ENCODE results near the gene ARR3. TPM values are rescaled to one million over a fixed set of nuclear protein-coding genes. Genes with fewer than 3 reads are reported as not detected.
"Not testable (repeated sequence)": the region's sequence is repeated elsewhere in the genome, so short reads cannot be mapped to it uniquely, and the experiment has no call there.

The ARR3 gene
- total RNA-seq, 2 experiments from 2014 or later, result not detected

DNA sequence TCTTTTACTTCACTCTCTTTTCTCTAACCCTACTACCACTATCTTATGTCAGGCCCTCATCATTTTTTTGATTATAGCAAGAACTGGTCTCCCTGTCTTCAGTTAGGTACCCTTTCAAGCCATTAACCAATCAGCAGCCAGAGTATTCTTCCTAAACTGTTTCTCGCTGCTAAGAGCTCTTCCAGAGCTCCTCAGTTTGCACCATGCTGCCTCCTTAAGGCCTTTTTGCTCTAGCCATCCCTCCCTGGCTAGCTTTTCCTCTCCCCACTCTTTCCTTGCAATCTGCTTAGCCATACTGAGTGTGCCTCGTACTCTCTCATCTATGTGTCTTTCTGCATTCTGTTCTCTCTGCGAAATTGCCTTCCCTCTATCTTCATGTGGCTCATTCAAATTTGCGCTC is 54.6 kb downstream of the ARR3 start:
- Mint-ChIP-seq H3K4me1 (no peaks in the 10 kb centered on the region), H3K4me3 (no peak overlapping the region), H3K27me3 (no peaks in the 10 kb centered on the region), H3K36me3 (peaks cover 4% of the 10 kb centered on the region), H3K27ac (no peak overlapping the region), H3K9me3 (no peaks in the 10 kb centered on the region)
- no peak for DNase-seq

DNA sequence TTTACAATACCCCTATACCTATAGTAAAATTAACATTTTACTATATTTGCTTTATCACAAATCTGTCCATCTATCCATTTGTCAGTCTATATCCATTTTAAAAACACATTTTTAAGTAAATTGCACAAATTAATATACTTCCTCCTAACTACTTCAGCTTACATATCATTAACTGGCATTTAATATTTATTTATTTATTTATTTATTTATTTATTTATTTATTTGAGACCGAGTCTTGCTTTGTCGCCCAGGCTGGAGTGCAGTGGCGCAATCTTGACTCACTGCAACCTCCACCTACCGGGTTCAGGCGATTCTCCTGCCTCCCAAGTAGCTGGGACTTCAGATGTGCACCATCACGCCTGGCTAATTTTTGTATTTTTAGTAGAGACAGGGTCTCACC is 55.5 kb downstream of the ARR3 start:
- H3K4me3 Mint-ChIP-seq, H3K4me1 Mint-ChIP-seq, H3K27me3 Mint-ChIP-seq, H3K27ac Mint-ChIP-seq, H3K36me3 Mint-ChIP-seq, H3K9me3 Mint-ChIP-seq, DNase-seq: not testable (repeated sequence)

- H3K4me1 Mint-ChIP-seq, result no peaks in the 10 kb centered on the region
- no peak overlapping the region for H3K4me3 Mint-ChIP-seq
- H3K36me3 Mint-ChIP-seq, result peaks cover 4% of the 10 kb centered on the region
- no peaks in the 10 kb centered on the region for H3K27me3 Mint-ChIP-seq
- no peak overlapping the region for H3K27ac Mint-ChIP-seq
- H3K9me3 Mint-ChIP-seq, result no peaks in the 10 kb centered on the region
- no peak for DNase-seq
These were observed 56.2 kb downstream of the ARR3 start for GRCh38 chrX:70324326-70324725.

GRCh38 chrX:70331161-70331560 is 63.0 kb downstream of the ARR3 start:
- Mint-ChIP-seq H3K9me3 (no peaks in the 10 kb centered on the region), H3K4me1 (peaks cover 4% of the 10 kb centered on the region), H3K36me3 (peaks cover 20% of the 10 kb centered on the region), H3K27ac (no peak overlapping the region), H3K4me3 (no peak overlapping the region), H3K27me3 (no peaks in the 10 kb centered on the region)
- DNase-seq, result no peak

Other genes with a start within 250 kb of the ARR3 start
- gene AWAT2, start 218.4 kb upstream of the ARR3 start, total RNA-seq, result not detected
- gene OTUD6A, start 205.9 kb upstream of the ARR3 start, total RNA-seq, result not detected
- 10 to 100 TPM; 36.0 to 37.2 TPM for gene IGBP1, start 134.9 kb upstream of the ARR3 start, total RNA-seq
- gene DGAT2L6, start 90.9 kb upstream of the ARR3 start, total RNA-seq, result not detected
- not detected for gene AWAT1, start 33.7 kb upstream of the ARR3 start, total RNA-seq
- under 1 TPM in 1 of 2 experiments, not detected in 1; 0.12 TPM for gene P2RY4, start 8.1 kb upstream of the ARR3 start, total RNA-seq
- gene RAB41, start 13.8 kb downstream of the ARR3 start, total RNA-seq, result not detected
- gene PDZD11, start 21.6 kb downstream of the ARR3 start, total RNA-seq, result 10 to 100 TPM; 24.0 to 27.0 TPM
- gene KIF4A, start 21.8 kb downstream of the ARR3 start, total RNA-seq, result 10 to 100 TPM; 22.4 to 23.9 TPM
- not detected for gene GDPD2, start 155.0 kb downstream of the ARR3 start, total RNA-seq
- 10 to 100 TPM; 22.8 to 25.8 TPM for gene DLG3, start 176.5 kb downstream of the ARR3 start, total RNA-seq